NCI-H2107 treated with DMSO at 0.1 percent for 48 hours (cell line): Measurements from ENCODE around the gene CYTH2.

Experiments
- DNase-seq: peaks from one replicate; lab custom pipeline; 2025; ENCODE audit not compliant: unreplicated experiment; lab: John Stamatoyannopoulos, UW

CYTH2 gene

GRCh38 chr19:48469289-48469881 lies at the start of gene CYTH2:
Gene CYTH2 (plus strand): TSS chr19:48469369. CDS start chr19:48469508, 139 bp downstream.
- peak; percentile 21 for DNase-seq

- DNase-seq, result no peak
These were observed 47.6 kb upstream of the CYTH2 start for GRCh38 chr19:48421548-48421947.

GRCh38 chr19:48424694-48425219 lies 44.4 kb upstream of the CYTH2 start:
- no peak for DNase-seq

- DNase-seq, result no peak
These were observed 40.5 kb upstream of the CYTH2 start for GRCh38 chr19:48428670-48429069.

GRCh38 chr19:48433337-48433736 lies 35.8 kb upstream of the CYTH2 start:
- no peak for DNase-seq

- DNase-seq, result no peak
These were observed 32.6 kb upstream of the CYTH2 start for GRCh38 chr19:48436586-48436985.

- no peak for DNase-seq
These were observed 27.7 kb upstream of the CYTH2 start for GRCh38 chr19:48441360-48442050.

GRCh38 chr19:48442116-48443035 lies 26.8 kb upstream of the CYTH2 start:
- no peak for DNase-seq

GRCh38 chr19:48443256-48443655 lies 25.9 kb upstream of the CYTH2 start:
- no peak for DNase-seq

GRCh38 chr19:48443731-48444128 lies 25.4 kb upstream of the CYTH2 start:
- no peak for DNase-seq

GRCh38 chr19:48444129-48444935 lies 24.8 kb upstream of the CYTH2 start:
- no peak for DNase-seq

- no peak for DNase-seq
These were observed 24.3 kb upstream of the CYTH2 start for GRCh38 chr19:48444936-48445200.

- DNase-seq, result peak; percentile 76
These were observed 23.9 kb upstream of the CYTH2 start for GRCh38 chr19:48445256-48445605.

- peak; percentile 94 for DNase-seq
These were observed 23.3 kb upstream of the CYTH2 start, which contains the start of gene GRWD1 for GRCh38 chr19:48445606-48446481. Gene GRWD1 (plus strand): TSS chr19:48445983. CDS start chr19:48446006, 23 bp downstream.

GRCh38 chr19:48446579-48446978 lies 22.6 kb upstream of the CYTH2 start:
- no peak for DNase-seq

GRCh38 chr19:48448563-48448962 lies 20.6 kb upstream of the CYTH2 start:
- DNase-seq, result no peak

- no peak for DNase-seq
These were observed 18.7 kb upstream of the CYTH2 start for GRCh38 chr19:48450441-48450840.

GRCh38 chr19:48450863-48451262 lies 18.3 kb upstream of the CYTH2 start:
- no peak for DNase-seq

GRCh38 chr19:48451624-48452023 lies 17.5 kb upstream of the CYTH2 start:
- DNase-seq, result no peak
